CD4-positive, alpha-beta T cell treated with Interleukin-1 beta for 1 hour (primary cell): Measurements from ENCODE around the gene NTM.
"Not testable (repeated sequence)": the region's sequence is repeated elsewhere in the genome, so short reads cannot be mapped to it uniquely, and the experiment has no call there.

ENCODE experiments used
- DNase-seq, 2 donors: peaks; one replicate each; pipeline ENCODE4 v3.0.0-alpha.2; 2020 to 2022

Gene NTM

DNA sequence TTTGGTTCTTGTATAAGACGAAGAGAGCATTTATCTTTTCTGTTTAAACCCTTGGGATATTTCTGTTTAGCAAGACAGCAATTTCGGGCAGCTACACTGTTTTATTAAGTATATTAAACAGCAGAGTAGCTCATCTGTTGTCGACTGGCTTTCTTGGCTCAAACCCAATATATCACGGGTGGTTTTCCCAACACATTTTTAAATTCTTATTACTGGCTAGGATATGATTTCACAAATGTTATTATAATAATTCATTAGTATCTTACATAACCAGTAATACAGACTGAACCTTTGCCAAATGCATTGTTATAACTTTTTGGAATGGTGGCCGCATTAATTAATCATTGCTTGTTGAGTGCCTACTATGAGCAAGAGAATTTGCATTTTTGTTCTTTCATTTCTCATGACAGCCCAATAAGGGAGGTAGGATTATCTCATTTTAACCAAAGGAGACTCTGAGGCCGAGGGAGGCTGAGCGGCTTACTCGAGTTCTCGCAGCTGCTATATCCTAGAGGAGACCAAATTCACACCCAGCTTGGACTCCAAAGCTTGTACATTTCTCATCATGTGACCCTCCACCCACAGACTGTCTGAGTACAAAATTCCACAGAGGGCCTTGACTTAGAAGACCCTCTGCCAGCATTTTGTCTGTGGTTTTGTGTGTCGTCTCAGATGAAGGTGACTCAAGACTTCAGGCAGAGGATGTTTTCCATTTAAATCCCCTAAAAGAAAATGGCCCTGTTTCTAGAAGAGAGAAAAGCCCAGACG lies 304.9 kb downstream of the NTM start:
- no peak for DNase-seq

DNA sequence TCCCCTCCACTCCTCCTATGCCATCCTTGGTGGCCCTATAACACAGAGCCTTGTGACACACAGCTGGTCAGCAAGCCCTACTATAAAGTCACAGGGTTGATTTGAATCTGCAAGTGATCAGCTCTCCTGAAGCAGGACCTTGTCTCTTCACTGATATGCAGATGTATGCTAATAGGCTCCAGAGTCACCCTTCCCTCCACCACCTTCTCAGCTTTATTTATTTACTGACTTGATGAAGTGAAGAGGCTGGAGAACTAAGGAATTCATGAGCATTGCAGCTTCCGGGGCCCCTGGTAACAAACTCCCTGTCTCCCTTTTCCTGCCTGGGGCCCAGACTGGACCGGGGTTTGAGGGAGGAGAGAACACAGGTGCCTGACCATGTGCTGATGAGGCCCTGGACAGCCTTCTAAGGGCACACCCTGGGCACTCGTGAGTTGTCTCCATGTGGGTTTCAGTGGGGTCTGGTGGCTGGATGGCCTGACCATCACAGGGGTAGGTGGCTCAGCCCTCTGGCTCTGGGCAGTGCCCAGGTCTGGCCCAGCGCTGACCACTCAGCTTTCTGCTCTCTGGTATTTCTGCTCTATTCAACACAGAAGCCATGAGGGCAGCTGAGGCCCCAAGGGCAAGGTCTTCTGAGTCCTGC lies 307.5 kb downstream of the NTM start:
- DNase-seq, result no peak

DNA sequence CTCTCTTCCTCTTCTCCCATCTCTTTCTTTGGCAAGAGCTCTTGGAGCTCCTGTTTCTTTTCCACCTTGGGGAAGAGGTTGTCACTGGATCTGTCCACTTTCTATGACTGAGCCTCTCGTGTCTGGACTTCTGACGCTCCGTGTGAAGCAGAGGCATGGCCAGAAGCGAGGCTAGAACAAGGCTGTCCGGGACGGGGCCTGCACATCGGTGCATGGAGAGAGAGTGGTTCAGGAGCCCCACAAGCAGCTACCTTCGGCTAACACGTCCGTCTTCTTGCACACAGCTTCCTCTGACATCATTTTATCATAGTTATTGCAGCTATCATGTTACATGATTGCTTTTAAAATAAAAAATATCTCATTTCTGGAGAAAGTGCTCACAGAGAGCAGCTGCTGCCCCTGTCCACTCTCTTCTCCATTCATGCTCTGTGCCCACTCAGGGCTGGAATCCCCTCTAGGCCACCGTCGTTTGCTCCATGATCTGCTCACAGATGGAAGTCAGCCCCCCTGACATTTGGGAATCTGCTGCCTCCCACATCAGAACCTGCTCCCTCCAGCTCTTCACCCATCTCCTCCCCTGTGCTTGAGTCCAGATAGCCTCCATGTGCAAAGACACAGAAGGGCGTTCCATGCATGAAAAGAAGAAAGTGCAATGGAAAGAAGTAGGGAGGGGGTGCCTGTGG lies 308.4 kb downstream of the NTM start:
- DNase-seq, result no peak

DNA sequence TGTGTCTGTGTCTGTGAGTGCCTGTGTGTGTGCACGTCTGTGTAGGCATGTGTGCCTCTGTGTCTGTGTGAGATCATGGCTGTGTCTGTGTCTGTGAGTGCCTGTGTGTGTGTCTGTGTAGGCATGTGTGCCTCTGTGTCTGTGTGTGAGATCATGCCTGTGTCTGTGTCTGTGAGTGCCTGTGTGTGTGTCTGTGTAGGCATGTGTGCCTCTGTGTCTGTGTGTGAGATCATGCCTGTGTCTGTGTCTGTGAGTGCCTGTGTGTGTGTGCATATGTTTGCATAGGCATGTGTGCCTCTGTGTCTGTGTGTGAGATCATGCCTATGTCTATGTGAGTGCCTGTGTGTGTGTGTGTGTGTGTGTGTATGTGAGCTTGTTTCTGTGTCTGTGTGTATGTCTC lies 310.0 kb downstream of the NTM start:
- not testable (repeated sequence) for DNase-seq

DNA sequence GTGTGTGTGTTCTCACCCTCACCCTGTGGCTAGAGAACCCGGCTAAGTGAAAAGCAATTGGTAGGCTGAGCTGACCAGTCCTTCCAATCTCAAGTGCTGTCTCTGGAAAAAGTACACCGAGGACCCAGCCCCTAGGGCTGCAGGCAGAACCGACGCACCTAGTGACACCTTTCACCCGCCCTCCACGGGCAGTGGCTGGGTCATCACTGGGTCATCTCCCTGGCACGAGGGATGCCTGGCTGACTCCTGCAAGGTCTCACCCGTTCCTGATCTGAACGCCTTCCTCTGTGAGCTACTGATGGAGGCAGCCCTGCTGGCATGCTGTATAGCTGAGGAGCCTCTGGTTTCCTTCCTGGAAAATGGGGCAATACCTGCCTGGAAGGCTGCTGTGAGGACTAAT lies 311.5 kb downstream of the NTM start:
- DNase-seq, result no peak

DNA sequence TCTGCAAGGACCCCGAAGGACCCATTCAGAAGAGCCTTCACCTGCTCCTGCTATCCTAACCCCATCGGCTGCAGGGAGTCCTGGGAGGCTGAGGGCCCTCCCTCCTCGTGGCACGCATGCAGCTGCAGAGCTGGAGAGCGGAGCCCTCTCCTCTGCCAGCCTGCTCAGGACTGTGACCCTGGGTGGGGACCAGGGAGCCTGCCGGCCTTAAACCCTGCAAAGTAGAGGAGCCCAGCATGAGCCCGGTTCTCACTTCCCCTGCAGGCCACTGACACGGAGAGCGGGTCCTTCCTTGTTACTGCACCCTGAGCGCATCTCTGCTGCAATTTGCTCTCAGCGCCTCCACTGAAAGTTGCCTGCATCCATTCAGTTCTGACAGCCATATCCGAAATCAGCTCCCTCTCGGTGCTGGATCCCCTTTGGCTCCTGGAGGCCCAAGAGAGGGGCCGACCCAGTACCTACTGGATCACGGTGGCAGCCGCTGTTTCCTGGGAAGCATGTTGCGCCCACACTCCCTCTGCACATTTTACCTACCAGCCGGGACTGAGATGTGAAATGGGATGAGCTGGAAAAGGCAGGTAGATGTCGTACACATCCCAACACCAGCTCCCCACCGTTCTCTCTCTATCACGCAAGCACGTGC lies 312.1 kb downstream of the NTM start:
- no peak for DNase-seq

DNA sequence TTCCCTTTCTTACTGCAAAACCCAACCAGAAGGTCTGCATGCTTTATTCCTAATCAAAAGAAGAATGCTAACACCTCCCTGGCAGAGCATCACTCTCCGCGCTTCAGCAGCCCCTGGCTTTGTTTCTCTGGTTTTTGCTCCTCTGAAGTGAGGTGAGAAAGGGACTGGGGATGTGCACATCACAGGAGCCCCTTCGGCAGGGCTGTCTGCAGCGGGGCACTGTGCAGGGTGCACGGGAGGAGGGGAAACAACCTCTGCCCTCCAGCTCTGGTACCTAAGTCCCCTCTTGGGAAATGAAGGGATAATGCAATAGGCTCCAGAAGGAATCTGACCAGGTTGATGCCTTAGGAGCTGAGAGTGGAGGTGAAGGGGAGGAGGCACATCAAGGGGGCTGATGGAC lies 312.7 kb downstream of the NTM start:
- no peak for DNase-seq

DNA sequence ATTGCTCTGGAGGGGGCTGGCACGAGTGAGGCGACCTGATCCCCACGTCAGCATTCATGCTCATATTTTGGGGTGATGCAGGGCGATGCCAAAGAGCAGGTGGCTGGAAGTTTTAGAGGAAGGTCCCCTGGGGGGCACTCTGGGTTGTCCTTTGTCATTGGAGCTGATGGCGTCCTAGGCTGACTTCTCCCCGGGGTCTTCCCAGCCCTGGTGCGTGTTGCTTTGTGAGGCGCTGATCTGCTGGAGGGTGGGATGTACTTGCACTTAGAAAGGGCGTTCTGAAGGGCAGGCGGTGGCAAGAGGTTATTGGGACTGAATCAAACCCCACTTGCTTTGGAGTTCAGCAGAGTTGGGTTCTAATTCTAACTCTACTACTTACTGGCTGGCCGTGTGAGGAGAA lies 313.3 kb downstream of the NTM start:
- no peak for DNase-seq

DNA sequence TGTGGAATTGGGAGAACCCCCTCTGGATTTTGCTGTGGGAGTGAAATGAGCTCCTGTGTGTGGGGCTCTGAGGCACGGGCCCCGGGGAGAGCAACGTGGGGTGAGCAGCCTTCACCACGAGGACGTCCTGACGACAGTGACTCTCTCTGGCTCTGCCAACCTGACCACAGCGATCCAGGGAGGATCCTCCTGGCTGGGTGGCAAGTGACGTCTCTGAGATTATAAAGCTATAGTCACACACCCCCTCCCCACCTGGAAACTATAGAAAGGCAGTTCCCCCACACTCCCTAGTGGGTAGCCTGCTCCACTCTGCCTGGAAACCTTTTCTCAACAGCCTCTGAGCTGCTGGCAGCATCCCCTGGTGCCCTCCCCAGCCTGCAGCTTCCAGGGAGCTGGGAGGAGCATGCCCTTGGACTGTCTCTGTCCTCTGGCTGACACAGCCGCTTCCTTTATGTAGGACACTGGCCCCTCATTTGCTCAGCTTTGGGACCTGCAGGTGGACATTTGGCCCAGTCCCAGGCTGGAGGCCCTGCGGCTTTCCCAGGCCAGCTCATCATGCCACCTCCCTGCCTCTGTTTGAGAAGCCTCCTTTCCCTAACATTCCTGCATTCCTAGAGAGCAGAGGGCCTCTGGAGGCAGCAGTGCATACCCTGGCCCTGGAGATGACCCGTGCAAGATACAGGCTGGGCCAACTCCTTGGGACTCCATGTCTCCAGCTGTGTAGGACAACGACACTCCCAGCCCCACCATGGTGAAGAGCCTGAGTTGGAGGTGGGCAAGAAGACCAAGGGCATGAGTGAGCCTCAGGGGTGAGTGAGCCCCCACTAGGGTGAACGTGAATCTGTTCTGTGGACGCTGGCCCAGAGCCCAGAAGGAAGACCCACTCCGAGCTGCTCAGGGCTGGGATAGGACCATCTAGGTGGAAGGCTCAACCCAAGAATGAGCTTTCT lies 314.0 kb downstream of the NTM start:
- no peak for DNase-seq

DNA sequence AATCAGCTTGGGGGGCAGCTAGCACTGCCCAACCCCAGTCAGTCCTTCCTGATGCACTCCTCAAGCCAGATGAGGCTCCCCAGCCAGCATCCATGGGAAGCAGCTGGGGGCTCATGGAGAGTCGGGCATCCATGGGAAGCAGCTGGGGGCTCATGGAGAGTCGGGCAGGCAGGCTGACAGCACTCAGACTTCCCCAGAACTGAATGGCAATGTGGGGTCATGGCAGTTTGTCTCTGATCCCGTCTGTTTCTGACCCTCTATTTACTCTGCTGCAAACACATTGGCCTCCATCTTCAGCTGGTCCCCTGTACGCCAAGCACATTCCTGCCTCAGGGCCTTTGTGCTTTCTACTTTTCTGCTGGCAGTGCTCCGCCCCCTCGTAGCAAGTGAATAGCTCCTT lies 314.8 kb downstream of the NTM start:
- DNase-seq, result no peak

DNA sequence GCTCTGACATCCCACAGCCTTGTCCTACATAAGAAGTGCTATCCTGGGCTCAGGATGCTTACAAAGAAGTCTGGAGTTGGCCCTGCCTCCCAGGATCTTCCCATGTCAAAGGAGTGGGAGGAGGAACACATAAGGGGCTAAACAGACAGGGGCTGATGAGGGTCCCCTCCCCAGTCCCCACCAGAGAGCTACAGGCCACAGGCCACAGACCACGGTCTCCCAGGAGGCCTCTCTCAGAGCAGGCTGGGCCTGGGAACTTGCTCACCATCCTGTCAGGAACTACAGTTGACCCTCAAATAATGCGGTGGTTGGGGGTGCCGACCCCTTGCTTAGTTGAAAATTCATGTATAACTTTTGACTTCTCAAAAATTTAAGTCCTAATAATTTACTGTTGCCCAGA lies 315.5 kb downstream of the NTM start:
- DNase-seq, result no peak

DNA sequence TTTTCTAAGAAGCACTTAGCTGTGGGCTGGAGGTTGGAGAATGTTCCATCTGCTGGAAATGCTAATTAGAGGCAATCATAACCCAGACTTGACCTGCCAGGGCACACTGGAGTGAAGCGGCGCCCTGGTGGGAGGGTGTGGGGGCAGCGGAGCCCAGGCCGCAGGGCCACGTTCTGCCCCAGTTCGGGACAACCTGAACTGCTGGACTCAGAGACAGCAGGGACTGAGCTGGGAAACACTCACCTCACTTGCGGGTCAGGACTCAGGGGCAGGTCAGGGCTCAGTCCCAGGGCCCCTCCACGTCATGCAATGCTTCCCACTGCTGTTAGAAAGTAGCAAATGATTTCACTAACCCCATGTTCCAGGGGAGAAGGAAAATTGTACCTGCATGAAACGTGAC lies 316.4 kb downstream of the NTM start:
- DNase-seq, result no peak

DNA sequence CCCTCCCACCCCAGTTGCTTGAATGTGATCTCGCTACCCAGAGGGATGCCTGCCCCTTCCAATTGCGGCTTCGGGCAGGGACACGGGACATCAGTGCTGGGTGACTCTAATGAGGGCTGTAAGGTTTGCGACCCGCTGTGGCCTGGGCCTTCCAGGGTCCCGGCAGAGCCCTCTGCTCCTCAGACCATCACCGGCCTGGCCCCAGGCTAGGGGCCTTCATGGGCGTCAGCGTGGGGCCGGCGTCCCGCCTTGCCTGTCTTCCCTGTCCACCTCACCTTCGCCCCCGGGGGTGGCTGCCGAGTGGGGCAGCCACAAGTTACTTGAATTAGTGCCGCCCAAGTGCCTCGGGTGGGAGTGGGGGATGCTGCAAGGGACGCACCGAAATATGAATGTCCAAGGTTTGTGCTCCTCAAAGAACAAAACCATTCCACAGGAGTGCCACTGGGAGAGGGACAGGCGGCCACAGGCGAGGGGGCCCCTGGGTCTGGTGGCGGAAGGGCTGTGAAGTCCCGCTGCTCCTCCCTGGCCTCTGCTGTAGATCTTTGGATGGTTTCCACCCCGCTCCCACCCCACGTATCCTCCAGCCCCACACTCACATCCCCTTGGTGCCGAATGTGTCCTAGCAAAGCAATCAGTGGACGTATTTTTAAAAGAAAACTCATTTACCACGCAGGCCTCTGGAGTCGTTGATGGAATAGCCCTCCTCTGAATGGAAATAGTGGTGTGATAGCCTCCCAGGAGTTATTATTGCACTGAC lies 317.1 kb downstream of the NTM start:
- DNase-seq, result no peak

DNA sequence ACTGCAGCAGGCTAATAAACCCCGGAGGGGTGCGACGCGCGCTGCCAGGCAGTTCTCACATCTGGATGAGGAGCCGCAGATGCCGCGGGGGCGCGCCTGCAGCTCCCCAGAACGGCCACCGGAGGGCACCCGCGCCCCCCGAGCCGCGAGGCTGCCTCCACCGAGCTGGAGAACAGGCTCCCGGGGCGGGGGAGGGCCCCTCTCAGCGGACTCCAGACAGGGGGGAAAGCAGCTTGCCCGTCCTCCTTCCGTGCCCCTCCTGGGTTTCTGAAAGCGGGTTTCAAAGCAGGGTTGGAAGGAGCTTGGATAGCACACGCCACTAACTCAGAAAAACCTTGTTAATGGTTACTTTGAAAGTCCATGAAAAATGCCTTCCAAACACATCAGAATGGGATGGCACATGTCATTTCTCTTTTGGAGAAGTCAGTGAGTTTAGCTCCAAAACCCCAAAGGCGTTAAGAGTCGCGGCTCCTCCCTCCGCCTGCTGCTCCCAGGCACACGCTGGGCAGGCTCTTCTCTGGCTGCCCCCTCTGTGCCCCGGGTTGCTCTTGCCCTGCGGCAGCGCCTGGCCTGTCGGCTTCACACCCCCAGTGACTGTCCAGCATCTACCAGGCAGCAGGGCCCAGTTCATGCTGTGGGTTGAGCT lies 317.8 kb downstream of the NTM start:
- DNase-seq, result peak; percentile 4 to 20

DNA sequence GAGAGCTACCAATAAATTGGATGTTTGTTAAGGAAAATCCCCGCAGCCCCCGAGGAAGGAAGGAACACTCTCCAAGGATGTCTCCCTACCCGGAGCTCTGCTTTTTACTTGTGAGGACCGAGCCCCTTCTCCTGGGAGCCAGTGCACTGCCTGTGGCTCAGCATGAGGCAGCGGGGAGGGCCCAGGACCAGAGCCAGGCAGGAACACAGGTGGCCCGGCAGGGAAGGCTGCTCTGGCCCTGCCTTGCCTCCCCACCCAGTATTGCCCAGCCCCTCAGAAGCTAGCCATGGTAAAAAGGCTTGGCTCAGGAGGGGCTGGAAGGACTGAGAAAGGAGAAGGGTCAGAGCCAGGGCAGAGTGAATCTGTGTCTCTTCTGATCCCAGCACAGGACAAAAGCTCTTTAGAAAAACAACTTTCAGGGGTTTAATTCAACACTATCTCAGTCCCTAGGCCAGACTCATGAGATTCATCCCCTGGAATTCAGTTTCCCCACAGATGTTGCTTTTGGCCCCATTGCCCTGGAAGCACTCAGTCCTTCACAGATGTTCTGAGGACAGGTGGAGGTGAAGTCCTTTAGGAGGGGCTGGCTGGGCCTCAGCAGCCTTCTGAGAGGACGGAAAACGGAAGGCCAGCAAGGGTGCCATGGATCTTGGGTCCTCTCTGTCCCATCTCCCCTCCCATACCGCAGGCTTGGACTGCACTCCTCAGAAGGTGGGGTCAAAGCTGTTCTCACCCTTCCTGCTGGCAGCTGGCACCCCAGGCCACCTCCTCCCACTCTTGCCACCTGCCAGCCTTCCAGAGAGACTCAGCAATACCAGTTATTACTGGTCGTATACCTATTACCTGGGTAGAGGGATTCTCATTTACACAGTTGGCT lies 318.9 kb downstream of the NTM start:
- DNase-seq, result no peak

DNA sequence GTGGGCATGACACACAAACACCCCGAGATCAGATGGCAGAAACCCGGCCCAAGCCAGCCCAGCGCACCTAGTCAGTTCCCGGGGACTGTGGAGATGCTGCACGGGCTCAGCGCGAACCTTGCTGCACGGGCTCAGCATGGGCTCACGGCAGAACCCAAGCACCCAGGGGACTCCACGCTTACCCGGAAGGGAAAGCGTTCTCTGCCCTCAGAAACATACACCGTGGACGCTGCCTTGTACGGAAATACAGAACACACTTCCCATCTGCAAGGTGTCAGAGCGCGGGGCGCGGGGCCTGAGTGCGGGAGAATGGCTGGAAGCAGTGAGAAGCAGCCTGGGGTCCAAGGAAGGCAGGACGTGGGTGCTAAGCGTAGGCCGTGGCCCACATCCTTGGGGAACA lies 319.9 kb downstream of the NTM start:
- no peak for DNase-seq

DNA sequence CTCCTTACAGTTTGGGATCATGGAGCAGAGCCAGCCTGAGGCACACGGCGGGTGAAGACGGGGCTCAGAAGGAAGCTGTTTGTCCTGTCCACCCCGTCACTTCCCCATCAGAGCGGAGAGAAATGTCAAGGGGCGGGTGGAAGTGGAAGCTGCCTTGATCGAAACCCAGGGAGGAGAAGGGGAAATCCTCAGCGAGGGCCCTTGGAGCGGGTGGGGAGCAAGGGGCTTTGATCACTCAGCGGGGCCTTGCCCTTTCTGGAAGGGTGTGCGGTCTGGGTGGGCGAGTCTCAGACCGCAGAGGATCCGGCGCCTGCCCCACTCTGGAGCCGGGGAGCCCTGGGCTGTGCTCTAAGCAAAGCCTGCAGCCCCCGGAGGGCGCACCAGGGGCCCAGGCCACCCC lies 320.4 kb downstream of the NTM start:
- DNase-seq, result no peak

DNA sequence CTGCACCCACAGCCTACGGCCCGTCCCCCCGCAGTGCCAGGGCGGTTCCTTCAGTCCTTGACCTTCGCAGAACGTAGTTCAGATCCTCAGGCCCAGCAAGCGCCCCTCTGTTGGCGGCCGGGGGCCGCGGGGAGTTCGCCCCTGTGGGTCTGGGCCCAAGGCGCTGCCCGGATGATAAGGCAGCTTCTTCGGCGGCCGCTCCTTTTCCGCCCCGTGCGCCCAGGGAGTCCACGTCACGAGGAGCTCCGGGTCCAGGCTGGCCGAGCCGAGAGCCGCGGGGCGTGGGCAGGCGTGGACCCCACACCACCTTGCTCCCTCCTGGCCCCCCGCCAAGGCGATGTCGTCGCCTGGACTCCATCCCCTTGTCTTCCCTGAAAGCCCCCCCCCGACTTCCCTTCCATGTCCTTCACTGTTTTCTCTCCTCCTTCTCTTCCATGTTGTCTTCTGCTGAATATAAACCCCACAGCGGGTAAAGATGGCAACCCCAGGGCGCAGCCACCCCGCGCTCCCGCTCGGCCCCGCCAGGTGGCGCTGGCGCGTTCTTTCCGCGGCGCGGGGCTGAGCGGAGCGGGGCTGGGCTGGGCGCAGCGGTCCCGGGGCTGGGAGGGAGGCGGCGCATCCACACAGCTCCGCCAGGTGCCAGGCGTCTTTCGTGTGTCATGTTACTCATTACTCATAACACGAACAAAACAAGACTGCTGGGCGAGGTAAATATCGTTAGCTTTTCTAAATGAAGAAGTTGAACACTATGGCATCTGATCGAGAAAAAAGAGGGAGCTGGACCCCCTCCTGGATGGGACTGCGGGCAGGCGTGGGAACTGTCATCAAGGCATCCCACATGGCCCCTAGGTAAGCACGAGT lies 321.0 kb downstream of the NTM start:
- DNase-seq, result peak in 1 of 2 donors; percentile 13

DNA sequence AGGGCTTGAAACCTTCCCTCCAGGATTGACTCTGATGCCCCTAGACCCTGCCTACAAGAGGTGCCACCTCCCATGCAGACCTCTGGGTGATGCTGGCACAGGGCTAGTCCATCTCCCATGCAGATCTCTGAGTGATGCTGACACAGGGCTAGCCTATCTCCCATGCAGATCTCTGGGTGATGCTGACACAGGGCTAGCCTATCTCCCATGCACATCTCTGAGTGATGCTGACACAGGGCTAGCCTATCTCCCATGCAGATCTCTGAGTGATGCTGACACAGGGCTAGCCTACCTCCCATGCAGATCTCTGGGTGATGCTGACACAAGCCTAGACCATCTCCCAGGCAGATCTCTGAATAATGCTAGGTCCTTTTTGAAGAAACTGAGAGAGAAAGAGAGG lies 321.7 kb downstream of the NTM start:
- DNase-seq, result no peak
